HEK293T (cell line): Measurements from ENCODE around the gene ARHGDIB.

ENCODE experiments used
- CTCF ChIA-PET: fragments of 350-600 bp; formaldehyde crosslinking; extraction: SDS; loops from one replicate; lab custom pipeline; 2021; ENCODE audit warnings: antibody characterized with exemption, inconsistent platforms; lab: Yijun Ruan, JAX
- POLR2A ChIA-PET: fragments of 350-600 bp; formaldehyde crosslinking; extraction: SDS; loops from one replicate; lab custom pipeline; 2020; ENCODE audit warnings: antibody characterized with exemption, inconsistent platforms; lab: Yijun Ruan, JAX
- DNase-seq: peaks from one replicate; pipeline ENCODE4 v3.0.0; 2012; ENCODE audit warnings: mixed read lengths; ENCODE audit errors: extremely low spot score
- ARNT ChIP-seq: fragments of 450-650 bp; IDR thresholded peaks from 2 replicates; pipeline ENCODE4 v1.6.1; 2017; ENCODE audit warnings: mild to moderate bottlenecking
- BHLHE40 ChIP-seq: fragments of 450-650 bp; IDR thresholded peaks from 2 replicates; pipeline ENCODE4 v1.6.1; 2016; ENCODE audit warnings: mild to moderate bottlenecking, moderate library complexity, borderline replicate concordance
- CTBP1 ChIP-seq: fragments of 450-650 bp; IDR thresholded peaks from 2 replicates; pipeline ENCODE4 v1.6.1; 2016; ENCODE audit warnings: borderline replicate concordance
- ELF4 ChIP-seq: fragments of 450-650 bp; IDR thresholded peaks from 2 replicates; pipeline ENCODE4 v1.6.1; 2017; ENCODE audit warnings: antibody characterized with exemption
- FOXA1 ChIP-seq: fragments of 450-650 bp; IDR thresholded peaks from 2 replicates; pipeline ENCODE4 v1.6.1; 2016; ENCODE audit warnings: mild to moderate bottlenecking
- FOXK2 ChIP-seq: fragments of 450-650 bp; IDR thresholded peaks from 2 replicates; pipeline ENCODE4 v1.6.1; 2016; ENCODE audit warnings: mild to moderate bottlenecking
- FOXM1 ChIP-seq: fragments of 450-650 bp; IDR thresholded peaks from 2 replicates; pipeline ENCODE4 v1.6.1; 2017; ENCODE audit warnings: mild to moderate bottlenecking, borderline replicate concordance
- HDGF ChIP-seq: fragments of 450-650 bp; IDR thresholded peaks from 2 replicates; pipeline ENCODE4 v1.6.1; 2017; ENCODE audit warnings: antibody characterized with exemption, borderline replicate concordance
- L3MBTL2 ChIP-seq: fragments of 450-650 bp; conservative IDR thresholded peaks from 2 replicates; pipeline ENCODE4 v1.6.1; 2016; ENCODE audit warnings: mild to moderate bottlenecking
- LEF1 ChIP-seq: fragments of 450-650 bp; IDR thresholded peaks from 2 replicates; pipeline ENCODE4 v1.6.1; 2017; ENCODE audit warnings: mild to moderate bottlenecking, borderline replicate concordance
- NFRKB ChIP-seq: fragments of 450-650 bp; IDR thresholded peaks from 2 replicates; pipeline ENCODE4 v1.6.1; 2016; ENCODE audit warnings: mild to moderate bottlenecking, moderate library complexity
- PKNOX1 ChIP-seq: fragments of 450-650 bp; IDR thresholded peaks from 2 replicates; pipeline ENCODE4 v1.6.1; 2016
- SP1 ChIP-seq: fragments of 450-650 bp; IDR thresholded peaks from 2 replicates; pipeline ENCODE4 v1.6.1; 2017
- SUZ12 ChIP-seq: fragments of 450-650 bp; IDR thresholded peaks from 2 replicates; pipeline ENCODE4 v1.6.1; 2016; ENCODE audit warnings: mild to moderate bottlenecking
- TARDBP ChIP-seq: fragments of 450-650 bp; IDR thresholded peaks from 2 replicates; pipeline ENCODE4 v1.6.1; 2016
- ZNF384 ChIP-seq: fragments of 450-650 bp; IDR thresholded peaks from 2 replicates; pipeline ENCODE4 v1.6.1; 2016

Gene ARHGDIB

GRCh38 chr12:14960548-14961465 lies 594 bp downstream of the ARHGDIB start:
- POLR2A ChIA-PET = no interaction called here
- DNase-seq = no peak
- TF ChIP-seq LEF1 (no peak), ELF4 (no peak), ARNT (no peak), SP1 (no peak), BHLHE40 (no peak), FOXK2 (no peak), FOXM1 (no peak), ZNF384 (no peak), NFRKB (no peak), SUZ12 (no peak), CTBP1 (no peak), TARDBP (no peak), HDGF (no peak), PKNOX1 (no peak), L3MBTL2 (no peak), FOXA1 (no peak)
- CTCF ChIA-PET = no interaction called here

GRCh38 chr12:14959916-14960496 lies 1.4 kb downstream of the ARHGDIB start:
- ChIA-PET POLR2A (no interaction called here), CTCF (no interaction called here)
- DNase-seq = no peak
- TF ChIP-seq FOXM1 (no peak), FOXK2 (no peak), ELF4 (no peak), CTBP1 (no peak), SP1 (no peak), PKNOX1 (no peak), ZNF384 (no peak), ARNT (no peak), L3MBTL2 (no peak), BHLHE40 (no peak), TARDBP (no peak), HDGF (no peak), SUZ12 (no peak), NFRKB (no peak), LEF1 (no peak), FOXA1 (no peak)

GRCh38 chr12:14959463-14959862 lies 1.9 kb downstream of the ARHGDIB start:
- no peak for DNase-seq
- ChIA-PET POLR2A (no interaction called here), CTCF (no interaction called here)
- TF ChIP-seq LEF1 (no peak), CTBP1 (no peak), FOXM1 (no peak), ARNT (no peak), BHLHE40 (no peak)

GRCh38 chr12:14959126-14959440 lies 2.3 kb downstream of the ARHGDIB start:
- ChIA-PET CTCF (no interaction called here), POLR2A (no interaction called here)
- TF ChIP-seq ARNT = no peak
- no peak for TF ChIP-seq HDGF
- no peak for DNase-seq

GRCh38 chr12:14958361-14959125 lies 2.9 kb downstream of the ARHGDIB start:
- ChIA-PET CTCF (no interaction called here), POLR2A (no interaction called here)
- no peak for DNase-seq
- no peak for TF ChIP-seq SUZ12
- no peak for TF ChIP-seq TARDBP

- TF ChIP-seq SUZ12 (no peak), TARDBP (no peak), HDGF (no peak), L3MBTL2 (no peak), ARNT (no peak), BHLHE40 (no peak), FOXK2 (no peak), NFRKB (no peak), ELF4 (no peak), SP1 (no peak), PKNOX1 (no peak), LEF1 (no peak), ZNF384 (no peak), FOXA1 (no peak), FOXM1 (no peak), CTBP1 (no peak)
- POLR2A ChIA-PET = no interaction called here
- DNase-seq = no peak
- CTCF ChIA-PET = no interaction called here
These were observed 3.7 kb downstream of the ARHGDIB start for GRCh38 chr12:14957551-14958168.
